ENCODE measurements around the gene PCYOX1L. TPM values are rescaled to one million over a fixed set of nuclear protein-coding genes. Genes with fewer than 3 reads are reported as not detected.

PCYOX1L gene
- polyA plus RNA-seq, 1 donor from 2014 or later = 21.1 TPM

- Histone ChIP-seq H3F3A (ENCODE audit: insufficient read depth, low read length, poor library complexity, severe bottlenecking) (no peaks in the 10 kb centered on the region), H3K9me3 (ENCODE audit: low read length) (no peaks in the 10 kb centered on the region), H3K4me2 (ENCODE audit: low read length) (no peak overlapping the region), H3K36me3 (ENCODE audit: insufficient read depth, low read length) (no peaks in the 10 kb centered on the region), H3K27ac (ENCODE audit: low read length) (no peak overlapping the region), H3K79me2 (replicated peaks; ENCODE audit: insufficient read depth, low read length) (no peaks in the 10 kb centered on the region), H3K27me3 (ENCODE audit: insufficient read depth, low read depth, low read length) (no peaks in the 10 kb centered on the region), H2AFZ (ENCODE audit: low read depth, low read length) (no peak overlapping the region), H3K9ac (ENCODE audit: low read length) (no peak overlapping the region), H4K20me1 (ENCODE audit: insufficient read depth) (no peaks in the 10 kb centered on the region), H3K9me2 (ENCODE audit: insufficient read depth, low read length) (no peaks in the 10 kb centered on the region), H3K4me3 (ENCODE audit: low read length) (no peak overlapping the region)
- TF ChIP-seq POLR2AphosphoS5 (IDR thresholded peaks at IDR 0.05) = no peak
- no peak for TF ChIP-seq EZH2 (IDR thresholded peaks at IDR 0.05; ENCODE audit: borderline replicate concordance, insufficient read depth, low read length, poor library complexity, severe bottlenecking)
- no peak for TF ChIP-seq TAF1 (IDR thresholded peaks at IDR 0.05; ENCODE audit: low read depth)
- TF ChIP-seq MXI1 (conservative IDR thresholded peaks at IDR 0.05; ENCODE audit: poor library complexity, severe bottlenecking) = no peak
- TF ChIP-seq SMC3 (conservative IDR thresholded peaks at IDR 0.05; ENCODE audit: poor library complexity) = no peak
- no peak for TF ChIP-seq RAD21 (conservative IDR thresholded peaks at IDR 0.05)
- TF ChIP-seq, protein P1, sequence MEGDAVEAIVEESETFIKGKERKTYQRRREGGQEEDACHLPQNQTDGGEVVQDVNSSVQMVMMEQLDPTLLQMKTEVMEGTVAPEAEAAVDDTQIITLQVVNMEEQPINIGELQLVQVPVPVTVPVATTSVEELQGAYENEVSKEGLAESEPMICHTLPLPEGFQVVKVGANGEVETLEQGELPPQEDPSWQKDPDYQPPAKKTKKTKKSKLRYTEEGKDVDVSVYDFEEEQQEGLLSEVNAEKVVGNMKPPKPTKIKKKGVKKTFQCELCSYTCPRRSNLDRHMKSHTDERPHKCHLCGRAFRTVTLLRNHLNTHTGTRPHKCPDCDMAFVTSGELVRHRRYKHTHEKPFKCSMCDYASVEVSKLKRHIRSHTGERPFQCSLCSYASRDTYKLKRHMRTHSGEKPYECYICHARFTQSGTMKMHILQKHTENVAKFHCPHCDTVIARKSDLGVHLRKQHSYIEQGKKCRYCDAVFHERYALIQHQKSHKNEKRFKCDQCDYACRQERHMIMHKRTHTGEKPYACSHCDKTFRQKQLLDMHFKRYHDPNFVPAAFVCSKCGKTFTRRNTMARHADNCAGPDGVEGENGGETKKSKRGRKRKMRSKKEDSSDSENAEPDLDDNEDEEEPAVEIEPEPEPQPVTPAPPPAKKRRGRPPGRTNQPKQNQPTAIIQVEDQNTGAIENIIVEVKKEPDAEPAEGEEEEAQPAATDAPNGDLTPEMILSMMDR (IDR thresholded peaks at IDR 0.05; ENCODE audit: poor library complexity, severe bottlenecking) = no peak
- TF ChIP-seq REST (IDR thresholded peaks at IDR 0.05; ENCODE audit: borderline replicate concordance) = no peak
- TF ChIP-seq EP300 (conservative IDR thresholded peaks at IDR 0.05; ENCODE audit: poor library complexity, severe bottlenecking) = no peak
These were observed 61.2 kb downstream of the PCYOX1L start for GRCh38 chr5:149418910-149419531.

Other genes with a start within 250 kb of the PCYOX1L start
- 15.3 and 17.7 TPM in 2 replicates for gene ABLIM3, start 216.6 kb upstream of the PCYOX1L start, polyA plus RNA-seq
- gene AFAP1L1, start 86.2 kb upstream of the PCYOX1L start, polyA plus RNA-seq = not detected in 2 replicates
- gene GRPEL2, start 12.5 kb upstream of the PCYOX1L start, polyA plus RNA-seq = 13.0 and 19.3 TPM in 2 replicates
- gene IL17B, start 21.2 kb downstream of the PCYOX1L start, polyA plus RNA-seq = not detected in 2 replicates
- 207 and 217 TPM in 2 replicates for gene CSNK1A1, start 193.4 kb downstream of the PCYOX1L start, polyA plus RNA-seq
- 0.53 and 0.68 TPM in 2 replicates for gene ARHGEF37, start 223.5 kb downstream of the PCYOX1L start, polyA plus RNA-seq

All from neural cell (in vitro differentiated cells).